GM19099 (cell line): ENCODE measurements around the gene THRA.

Experiments used
- POLR2A ChIP-seq: IDR thresholded peaks from 3 replicates; pipeline ENCODE4 v1.6.1; 2011; ENCODE audit warnings: low read depth; ENCODE audit not compliant: insufficient read length; ENCODE audit errors: extremely low read depth

The THRA gene

GRCh38 chr17:40062329-40063186, at the start of gene THRA:
Gene THRA (plus strand): TSS chr17:40062965. CDS start chr17:40074489, 11,524 bp downstream.
- TF ChIP-seq POLR2A = no peak

- no peak for TF ChIP-seq POLR2A
Observed at GRCh38 chr17:40014375-40014980, 48.3 kb upstream of the THRA start.

- no peak for TF ChIP-seq POLR2A
Observed at GRCh38 chr17:40015005-40015997, 47.5 kb upstream of the THRA start, which contains the start of gene CSF3. Gene CSF3 (plus strand): TSS chr17:40015440. CDS start chr17:40015475, 35 bp downstream.

- TF ChIP-seq POLR2A = no peak
Observed at GRCh38 chr17:40015998-40016985, 46.5 kb upstream of the THRA start.

- TF ChIP-seq POLR2A = no peak
Observed at GRCh38 chr17:40017422-40018080, 45.2 kb upstream of the THRA start.

GRCh38 chr17:40018211-40019121, 44.3 kb upstream of the THRA start:
- no peak for TF ChIP-seq POLR2A

- no peak for TF ChIP-seq POLR2A
Observed at GRCh38 chr17:40019140-40019991, 43.4 kb upstream of the THRA start.

GRCh38 chr17:40020146-40020545, 42.6 kb upstream of the THRA start:
- no peak for TF ChIP-seq POLR2A

- no peak for TF ChIP-seq POLR2A
Observed at GRCh38 chr17:40021451-40021971, 41.3 kb upstream of the THRA start.

GRCh38 chr17:40022497-40022896, 40.3 kb upstream of the THRA start:
- no peak for TF ChIP-seq POLR2A

- TF ChIP-seq POLR2A = no peak
Observed at GRCh38 chr17:40022961-40023541, 39.7 kb upstream of the THRA start.
